ENCODE results near the gene FAM98B.
A peak's percentile ranks its signal among the peaks of the same experiment; 100 is the strongest.
"Not testable (repeated sequence)": the region's sequence is repeated elsewhere in the genome, so short reads cannot be mapped to it uniquely, and the experiment has no call there.

Gene FAM98B

DNA sequence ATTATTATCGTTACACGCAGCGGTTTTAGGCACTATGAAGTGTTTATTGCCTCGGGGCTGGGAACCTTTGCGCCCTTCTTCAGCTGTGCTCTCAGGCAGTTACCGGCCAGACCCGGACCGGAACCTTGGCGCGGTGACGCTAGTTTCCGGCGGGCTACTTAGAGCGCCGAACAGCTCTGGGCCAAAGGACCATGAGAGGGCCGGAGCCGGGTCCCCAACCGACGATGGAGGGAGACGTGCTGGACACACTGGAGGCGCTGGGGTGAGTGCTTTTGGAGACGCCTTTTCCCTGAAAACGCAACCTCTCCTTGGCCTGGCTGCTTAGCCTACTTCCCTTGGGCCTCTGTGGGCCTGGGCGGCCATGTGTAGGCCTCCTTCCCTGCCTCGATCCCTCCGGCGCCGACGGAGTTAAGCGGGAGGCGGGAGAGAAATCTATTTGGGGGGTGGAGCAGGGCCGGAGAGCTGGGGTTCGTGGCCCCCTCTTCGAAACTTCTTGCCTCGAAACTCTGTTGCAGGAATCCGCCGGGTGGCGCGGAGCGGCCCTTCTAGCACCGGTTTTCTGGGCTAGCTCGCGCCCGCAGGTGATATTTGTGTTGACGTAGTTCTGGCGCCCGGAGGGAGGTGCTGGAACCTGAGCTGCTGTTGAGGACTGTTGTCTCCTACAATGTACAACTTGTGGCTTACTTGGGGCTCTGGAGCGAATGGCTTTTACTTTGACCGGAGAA is at the start of gene FAM98B:
TSS of gene FAM98B (plus strand) at position 157 of the 725 bp plus-strand sequence. CDS start at position 192, 35 bp downstream.
- DNase-seq (ENCODE audit: low read depth), result peak; percentile 75

DNA sequence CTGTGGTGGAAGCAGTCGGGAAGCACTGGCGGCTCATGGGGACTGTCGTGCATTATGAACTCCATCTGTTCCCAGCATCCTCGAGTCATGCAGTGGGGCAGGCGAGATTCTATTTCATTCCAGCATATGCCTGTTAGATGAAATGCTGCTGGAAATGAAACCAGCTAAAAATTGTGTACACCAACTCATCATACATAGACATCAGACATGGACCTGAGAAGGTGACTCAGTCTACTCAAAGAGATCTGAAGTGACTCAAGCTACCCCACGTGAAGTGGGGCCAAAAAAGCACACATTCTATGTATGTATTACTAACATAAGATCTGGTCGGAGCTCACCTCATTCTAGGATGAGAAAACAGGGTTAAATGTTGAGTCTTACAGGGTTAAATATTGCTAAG is 47.5 kb upstream of the FAM98B start:
- DNase-seq (ENCODE audit: low read depth), result no peak

DNA sequence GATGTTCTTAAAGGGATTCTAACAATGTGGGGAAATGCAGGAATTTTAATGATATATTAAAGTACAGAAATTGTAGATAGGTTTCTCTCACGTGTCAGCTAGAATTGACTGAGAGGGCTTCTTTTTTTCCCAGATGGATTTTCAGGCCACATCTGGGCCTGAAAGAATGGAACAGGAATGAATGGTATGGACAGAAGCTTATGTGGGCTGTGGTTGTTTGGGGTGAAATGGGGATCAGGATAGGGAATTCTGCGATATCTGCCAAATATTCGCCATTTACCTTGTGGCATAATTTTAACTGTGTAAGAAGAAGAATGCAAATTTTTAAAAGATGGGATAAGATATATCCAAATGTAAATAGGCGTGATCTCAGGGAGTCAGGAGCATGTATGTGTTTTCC is 45.4 kb upstream of the FAM98B start:
- no peak for DNase-seq (ENCODE audit: low read depth)

DNA sequence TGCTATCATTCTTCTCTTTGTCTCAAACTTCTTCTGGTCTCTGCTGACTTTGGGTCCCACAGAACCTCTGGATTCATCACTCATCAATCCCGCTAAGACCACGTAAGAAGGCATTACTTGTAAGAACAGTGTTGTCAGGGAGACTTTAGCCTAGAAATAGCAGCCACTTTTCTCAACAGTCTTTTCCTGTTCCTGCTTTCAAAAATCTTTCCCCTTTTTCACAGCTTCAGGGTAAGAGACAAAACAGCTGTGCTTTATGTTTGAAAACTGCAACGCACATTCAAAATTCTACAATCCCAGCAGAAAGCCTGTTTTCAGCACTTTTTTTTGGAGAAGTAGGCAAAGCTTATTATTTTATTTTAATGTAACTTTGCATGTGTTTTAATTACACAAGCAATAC is 42.0 kb upstream of the FAM98B start:
- DNase-seq (ENCODE audit: low read depth), result no peak

DNA sequence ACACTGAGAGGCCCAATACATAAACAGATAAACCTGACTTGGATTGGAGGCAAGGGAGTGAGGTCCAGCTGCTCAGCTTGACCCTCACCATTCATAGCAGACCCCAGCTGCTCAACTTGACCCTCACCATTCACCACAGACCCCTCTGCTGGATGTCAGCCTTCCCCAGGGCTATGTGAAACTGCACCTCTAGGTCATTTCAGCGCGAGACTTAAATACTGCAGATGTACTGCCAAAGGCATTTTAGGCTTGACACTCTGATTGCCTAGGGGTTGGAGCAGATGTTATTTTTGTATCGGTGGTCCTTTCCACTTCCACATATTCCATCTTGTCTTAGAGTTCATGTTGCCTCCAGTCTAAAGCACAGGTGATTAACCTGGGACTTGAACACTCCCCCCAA is 41.5 kb upstream of the FAM98B start:
- no peak for DNase-seq (ENCODE audit: low read depth)

DNA sequence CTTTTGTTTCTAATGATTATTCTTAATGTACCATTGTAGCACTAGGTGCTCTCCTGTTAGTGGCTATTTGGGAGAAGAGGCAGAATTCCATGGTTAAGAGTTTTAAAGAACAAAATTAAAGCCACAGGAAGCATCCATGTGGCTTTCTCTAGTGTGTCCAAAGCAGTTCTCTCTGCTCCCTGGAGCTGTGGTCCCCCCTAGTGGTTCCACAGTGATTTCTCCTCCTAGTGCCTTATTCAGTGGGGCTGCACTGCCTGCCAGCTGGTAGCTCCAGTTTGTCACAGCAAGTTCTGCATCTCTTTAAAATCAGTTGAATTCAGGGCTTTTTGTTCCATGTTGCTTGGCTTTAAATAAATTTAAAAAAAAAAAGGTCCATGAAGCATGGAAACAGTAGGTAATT is 39.6 kb upstream of the FAM98B start:
- no peak for DNase-seq (ENCODE audit: low read depth)

DNA sequence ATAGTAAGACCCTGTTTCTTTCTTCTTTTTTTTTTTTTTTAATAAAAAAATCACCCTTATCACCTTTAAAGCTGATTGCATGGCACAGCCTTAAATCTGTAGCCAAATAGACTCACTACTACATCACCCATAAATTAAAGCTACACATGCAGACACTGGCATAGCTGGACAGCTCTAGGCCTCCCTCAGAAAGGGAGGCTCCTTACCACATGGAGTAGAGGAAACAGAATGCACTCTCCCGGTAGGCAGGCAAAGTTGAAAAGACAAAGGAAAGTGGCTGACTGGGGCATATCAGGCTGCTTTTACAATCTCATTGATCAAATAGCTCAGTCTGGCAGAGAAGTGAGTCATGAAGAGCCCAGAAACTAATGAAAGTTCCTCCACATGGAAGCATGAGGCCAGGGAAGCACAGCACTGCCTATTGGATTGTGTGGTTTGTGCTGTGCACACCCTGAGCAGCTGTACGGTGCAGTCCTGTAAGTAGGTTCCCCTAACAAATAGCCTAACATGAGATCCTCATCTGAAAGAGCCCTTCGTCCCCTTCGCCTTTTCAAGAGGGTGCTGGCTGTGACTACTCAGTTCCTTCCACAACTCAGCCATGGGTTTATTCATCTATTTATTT is 32.7 kb upstream of the FAM98B start:
- DNase-seq (ENCODE audit: low read depth), result no peak

DNA sequence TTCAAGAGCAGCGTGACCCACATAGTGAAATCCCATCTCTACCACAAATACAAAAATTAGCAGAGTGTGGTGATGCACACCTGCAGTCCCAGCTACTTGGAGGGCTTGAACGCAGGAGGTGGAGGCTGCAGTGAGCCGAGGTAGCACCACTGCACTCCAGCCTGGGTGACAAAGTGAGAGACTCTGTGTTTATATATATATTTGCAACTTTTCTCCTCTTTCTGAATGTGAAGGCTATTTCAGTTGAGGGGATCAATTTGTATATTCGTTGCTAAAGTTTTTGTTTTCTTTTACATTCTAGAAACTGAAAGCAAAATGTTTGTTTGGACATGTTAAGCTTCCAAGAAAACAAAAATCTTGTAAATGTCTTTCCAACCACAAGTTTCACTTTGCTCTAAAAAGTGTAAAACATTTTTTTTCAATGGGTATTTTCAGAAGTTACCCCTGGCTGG is 29.8 kb upstream of the FAM98B start:
- no peak for DNase-seq (ENCODE audit: low read depth)

DNA sequence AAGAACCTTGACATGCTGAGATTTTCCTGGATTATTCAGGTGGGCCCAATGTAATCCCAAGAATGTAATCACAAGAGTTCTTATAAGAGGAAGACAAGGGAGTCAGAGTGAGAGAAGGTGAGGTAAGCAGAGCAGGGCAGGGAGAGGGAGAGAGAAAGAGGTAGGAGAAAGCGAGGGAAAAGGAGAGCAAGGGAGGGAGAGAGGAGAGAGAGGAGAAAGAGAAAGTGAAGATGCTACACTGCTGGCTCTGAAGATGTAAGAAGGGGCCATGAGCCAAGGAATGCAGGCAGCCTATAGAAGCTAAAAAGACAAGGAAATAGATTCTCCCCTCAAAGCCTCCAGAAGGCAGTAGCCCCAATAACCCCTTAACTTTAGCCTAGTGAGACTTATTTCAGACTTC is 28.7 kb upstream of the FAM98B start:
- DNase-seq (ENCODE audit: low read depth), result no peak

DNA sequence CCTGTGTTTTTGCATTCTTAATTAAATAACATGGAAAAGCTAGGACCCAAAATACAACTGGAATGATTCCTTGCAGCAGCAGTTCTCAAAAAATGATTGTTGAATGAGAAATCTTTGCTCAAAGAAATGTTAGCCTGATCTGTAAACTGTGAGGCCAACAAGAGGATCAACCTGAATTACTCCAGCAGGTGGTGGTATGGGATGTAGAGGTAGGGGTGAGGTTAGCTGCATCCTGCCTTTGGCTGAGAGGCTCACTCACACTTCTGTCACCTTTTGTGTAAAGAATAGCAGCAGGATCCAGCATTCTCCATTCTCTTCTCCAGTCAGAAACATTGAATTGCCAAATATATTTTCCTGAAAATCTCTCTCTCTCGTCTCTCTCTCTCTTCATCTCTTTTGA is 26.5 kb upstream of the FAM98B start:
- no peak for DNase-seq (ENCODE audit: low read depth)

DNA sequence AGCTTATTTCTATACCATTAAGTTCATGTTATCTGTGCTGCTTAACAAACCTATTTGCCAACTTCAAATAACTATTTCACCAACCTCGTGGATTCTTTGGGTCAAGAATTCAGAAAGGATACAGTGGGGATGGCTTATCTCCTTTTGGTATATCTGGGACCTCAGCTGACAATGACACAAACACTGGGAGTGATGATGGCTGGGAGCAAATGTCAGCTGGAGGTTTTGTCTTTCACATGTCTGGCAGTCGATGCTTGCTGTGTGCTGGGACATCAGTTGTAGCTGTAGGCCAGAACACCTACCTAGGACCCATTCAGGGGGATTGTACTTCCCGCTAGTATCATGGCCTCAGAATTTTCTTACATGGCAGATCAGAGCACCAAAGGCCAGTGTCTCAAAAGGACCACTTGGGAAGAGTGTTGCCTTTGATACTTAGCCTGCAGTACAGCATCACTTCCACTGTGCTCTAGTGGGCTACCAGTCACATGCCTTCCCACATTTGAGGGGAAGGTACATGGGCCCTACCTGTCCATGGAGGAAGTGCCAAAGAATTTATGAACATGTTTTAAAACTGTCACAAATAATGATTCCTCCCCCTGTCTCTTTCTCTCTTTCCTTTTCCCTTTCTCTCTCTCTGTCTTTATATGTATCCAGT is 23.7 kb upstream of the FAM98B start:
- no peak for DNase-seq (ENCODE audit: low read depth)

DNA sequence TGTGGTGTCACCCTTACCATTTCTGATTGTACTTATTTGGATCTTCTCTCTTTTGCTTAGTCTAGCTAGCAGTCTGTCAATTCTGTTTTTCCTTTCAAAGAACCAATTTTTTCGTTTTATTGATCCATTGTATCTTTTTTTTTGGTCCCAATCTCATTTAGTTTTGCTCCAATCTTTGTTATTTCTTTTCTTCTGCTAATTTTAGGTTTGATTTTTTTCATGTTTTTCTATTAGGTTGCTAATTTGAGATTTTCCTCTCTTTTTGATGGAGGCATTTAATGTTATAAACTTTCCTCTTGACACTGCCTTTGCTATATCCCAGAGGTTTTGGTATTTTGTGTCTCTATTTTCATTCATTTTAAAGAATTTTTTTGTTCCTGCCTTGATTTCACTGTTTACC is 16.9 kb upstream of the FAM98B start:
- DNase-seq (ENCODE audit: low read depth), result no peak

DNA sequence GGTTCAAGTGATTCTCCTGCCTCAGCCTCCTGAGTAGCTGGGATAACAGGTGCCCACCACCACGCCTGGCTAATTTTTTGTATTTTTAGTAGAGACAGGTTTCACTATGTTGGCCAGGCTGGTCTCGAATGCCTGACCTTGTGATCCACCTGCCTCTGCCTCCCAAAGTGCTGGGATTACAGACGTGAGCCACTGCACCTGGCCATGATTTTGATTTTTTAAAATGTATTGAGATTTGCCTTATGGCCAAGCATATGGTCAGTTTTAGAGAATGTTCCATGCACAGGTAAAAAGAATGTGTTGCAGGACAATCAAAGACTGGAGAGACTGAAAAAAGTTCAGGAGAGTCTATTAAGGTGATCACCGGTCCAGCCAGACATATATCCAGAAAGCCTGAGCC is 16.3 kb upstream of the FAM98B start:
- not testable (repeated sequence) for DNase-seq (ENCODE audit: low read depth)

DNA sequence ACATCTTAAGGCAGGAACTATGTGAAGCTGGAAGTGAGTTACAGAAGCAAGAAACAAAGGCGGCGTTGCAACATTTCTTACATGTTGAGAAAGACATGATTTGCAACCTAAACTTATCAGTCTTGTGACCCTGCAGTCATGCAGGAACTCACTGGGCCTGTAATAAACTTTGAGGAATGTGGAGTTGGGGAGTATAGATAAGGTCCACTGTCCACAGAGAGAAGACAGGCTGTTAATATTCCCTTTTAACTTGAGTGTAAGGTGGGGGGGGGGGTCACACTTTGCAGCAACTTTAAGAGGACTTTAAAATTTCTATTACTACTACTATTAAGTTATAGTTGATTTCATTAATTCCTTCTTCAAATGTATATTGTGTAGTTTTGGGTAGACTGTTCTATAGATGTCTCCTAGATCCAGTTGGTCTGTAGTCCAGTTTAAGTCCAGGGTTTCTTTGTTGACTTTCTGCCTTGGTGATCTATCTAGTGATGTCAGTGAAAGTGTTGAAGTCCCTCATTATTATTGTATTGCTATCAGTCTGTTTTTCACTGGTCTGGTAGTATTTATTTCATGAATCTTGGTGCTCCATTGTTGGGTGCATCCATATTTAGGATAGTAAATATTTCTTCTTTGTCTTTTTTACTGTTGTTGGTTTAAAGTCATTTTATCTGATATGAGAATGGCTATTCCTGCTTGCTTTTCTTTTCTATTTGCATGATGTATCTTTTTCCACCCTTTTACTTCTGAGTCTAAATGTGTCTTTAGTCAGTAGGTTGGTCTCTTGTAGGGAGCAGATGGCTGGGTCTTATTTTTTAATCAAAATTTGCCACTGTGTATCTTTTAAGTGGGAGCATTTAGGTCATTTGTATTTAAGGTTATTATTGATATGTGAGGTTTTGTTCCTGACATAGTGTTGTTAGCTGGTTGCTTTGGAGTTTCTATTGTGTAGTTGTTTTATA is 15.6 kb upstream of the FAM98B start:
- DNase-seq (ENCODE audit: low read depth), result no peak

DNA sequence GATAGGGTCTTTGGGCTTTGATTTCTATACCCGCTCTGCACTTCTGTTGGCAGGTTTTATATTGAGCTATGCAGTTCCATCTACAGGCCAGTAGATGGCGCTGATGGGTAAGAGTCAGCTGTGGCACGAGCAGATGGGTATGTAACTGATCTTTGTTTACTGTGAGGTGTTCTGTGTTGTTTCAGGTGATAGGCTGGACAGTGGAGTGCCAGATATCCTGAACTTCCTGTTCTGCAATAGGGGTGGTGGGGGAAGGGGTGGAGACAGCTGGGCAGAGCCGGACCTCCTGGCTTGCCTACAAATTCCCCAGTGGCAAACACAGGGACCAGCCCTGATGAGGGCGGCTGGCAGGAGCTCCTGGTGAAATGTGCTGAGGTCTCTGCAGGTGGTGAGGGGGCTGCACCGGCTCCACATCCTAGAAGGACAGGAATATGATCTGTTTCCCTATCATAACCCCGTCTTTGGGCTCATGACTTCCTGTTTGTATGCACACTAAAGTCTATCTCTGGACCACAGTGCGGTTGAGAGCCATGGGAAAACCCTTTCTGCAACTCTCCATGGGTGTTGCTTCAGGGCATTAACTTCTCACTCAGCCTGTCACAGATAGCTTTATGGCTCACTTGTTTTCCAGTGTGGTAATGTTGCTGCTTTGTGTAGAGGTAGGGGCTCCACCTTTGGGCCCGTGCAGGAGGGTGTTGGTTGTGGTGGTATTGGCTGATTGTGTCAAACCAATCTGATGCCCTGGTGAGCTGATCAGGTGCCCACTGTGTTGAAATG is 13.4 kb upstream of the FAM98B start:
- DNase-seq (ENCODE audit: low read depth), result peak; percentile 22

DNA sequence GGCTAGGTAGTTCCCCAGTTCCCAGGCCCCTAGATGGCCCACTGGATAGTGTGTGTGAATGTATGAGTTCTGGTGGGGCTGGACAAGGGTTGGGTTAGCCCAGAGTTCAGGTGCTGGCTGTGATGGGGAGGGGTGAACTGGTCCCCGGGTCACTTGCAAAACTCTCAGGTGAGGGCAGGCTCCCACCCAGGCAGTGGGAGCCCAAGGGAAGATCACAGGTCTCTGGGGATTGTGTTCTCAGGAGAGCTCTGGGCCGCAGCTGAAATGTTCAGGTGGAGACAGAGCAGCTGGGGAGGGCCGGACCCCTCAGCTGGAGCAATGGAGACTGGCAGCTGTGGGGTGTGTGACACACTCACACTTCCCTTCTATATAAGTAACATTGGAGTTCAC is 12.8 kb upstream of the FAM98B start:
- DNase-seq (ENCODE audit: low read depth), result no peak

DNA sequence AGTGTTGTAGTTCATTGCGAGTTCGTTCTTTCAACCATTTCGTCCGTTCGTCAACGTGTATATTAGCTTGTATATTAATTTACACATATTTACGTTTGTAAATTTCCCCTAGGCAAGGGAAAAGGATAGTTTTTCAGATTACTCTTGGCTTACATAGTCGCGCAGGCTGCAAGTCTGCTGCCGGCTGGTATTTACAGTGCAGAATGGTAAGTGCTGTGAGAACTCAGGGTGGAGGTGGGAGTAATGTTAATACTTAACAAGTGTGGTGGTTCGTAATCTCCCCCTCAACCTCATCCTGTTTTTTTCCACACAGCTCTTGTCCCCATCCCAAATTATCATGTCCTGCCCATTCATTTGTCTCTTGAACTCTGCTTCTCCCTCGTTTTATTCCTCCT is 766 bp downstream of the FAM98B start:
- DNase-seq (ENCODE audit: low read depth), result no peak

DNA sequence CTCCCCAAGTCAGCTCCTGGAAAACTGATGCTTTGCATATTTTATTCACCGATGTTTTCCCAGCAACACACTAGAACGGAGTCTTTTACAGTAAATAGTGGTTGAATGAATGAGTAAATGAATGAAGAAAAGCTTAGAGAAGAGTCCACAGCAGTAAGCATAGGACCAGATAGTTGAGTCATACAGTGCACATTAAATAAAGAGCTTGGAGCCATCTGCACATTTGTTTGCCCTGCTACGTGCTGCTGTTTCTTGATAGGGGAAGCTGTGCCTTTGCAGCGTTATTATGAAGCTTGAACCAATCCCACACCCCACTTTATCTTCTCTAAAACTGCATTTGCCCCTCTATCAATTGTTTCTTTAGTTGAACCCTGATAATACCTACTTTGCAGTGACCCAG is 1.2 kb downstream of the FAM98B start:
- DNase-seq (ENCODE audit: low read depth), result no peak

DNA sequence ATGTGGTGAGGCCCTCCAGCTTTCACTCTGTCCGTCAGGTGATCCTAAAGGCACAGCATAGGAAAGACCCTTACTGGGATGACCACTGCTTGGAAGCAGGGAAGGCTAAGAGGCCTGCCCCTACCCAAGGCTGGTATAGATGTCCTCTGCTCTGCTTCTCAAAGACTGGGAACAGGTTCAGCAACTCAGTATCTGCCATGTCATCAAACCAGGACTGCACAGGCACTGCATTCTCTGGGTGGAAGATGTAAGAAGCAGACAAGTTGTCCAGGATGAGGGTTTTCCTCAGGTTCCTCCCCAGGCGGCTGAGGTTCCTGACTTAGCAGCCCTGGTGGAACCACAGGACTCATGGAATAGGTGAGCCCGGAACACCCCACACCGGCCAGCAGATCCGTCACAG is 4.7 kb downstream of the FAM98B start:
- DNase-seq (ENCODE audit: low read depth), result no peak

DNA sequence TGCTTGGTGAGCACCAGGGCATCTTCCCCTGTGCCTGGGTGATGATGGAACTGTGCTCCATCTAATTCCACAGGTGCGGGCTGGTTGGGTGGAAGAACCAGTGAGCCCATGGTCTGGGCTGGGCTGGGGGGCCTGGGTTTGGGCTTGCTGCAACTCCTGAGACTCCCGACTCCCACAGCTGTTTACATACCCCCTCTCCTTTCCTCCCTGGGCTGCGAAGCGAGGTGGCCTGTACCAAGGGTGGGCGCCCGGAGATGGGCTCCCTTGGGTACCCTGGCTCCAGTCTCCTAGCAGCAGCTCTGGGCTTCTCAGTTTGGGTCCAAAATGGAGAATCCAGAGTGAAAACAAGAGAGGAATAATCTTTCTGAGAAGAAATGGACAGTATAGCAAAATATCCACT is 5.6 kb downstream of the FAM98B start:
- DNase-seq (ENCODE audit: low read depth), result no peak

DNA sequence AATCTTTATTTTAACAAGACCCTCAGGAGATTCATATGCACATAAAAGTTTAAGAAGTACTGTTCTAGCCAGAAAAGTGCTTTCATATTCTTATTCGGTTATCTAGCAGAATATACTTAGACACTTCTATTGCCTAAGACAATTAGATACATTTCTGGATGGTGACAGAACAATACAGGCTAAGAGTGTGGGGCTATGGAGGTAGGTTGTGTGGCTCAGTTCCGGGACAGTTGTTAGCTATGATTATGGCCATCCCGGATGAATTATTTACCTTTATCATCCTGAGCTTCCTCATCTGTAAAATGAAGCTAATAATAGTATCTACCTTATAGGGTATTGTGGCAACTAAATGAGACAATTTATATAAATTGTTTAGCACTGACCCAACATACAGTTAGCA is 6.6 kb downstream of the FAM98B start:
- DNase-seq (ENCODE audit: low read depth), result no peak

Data from stimulated activated CD4-positive, alpha-beta T cell treated with anti-CD3 and anti-CD28 coated beads, Interleukin-2, amount 100 ng/mL, for 4 hours (primary cell).